ENCODE results near the gene GNAQ. TPM values are rescaled to one million over a fixed set of nuclear protein-coding genes. Genes with fewer than 3 reads are reported as not detected.

GNAQ gene
- total RNA-seq, 1 donor from 2014 or later, result 46.9 TPM

- peaks cover 46% of the 10 kb centered on the region for H3K4me1 Mint-ChIP-seq
- no peak overlapping the region for H3K4me3 Mint-ChIP-seq
- no peaks in the 10 kb centered on the region for H3K9me3 Mint-ChIP-seq
- DNase-seq (ENCODE audit: low spot score in 2 of 2, unreplicated experiment in 2 of 2), result no peak
- peaks cover 3% of the 10 kb centered on the region for H3K36me3 Mint-ChIP-seq
- H3K27ac Mint-ChIP-seq, result no peak overlapping the region
- no peaks in the 10 kb centered on the region for H3K27me3 Mint-ChIP-seq (ENCODE audit: low read depth)
- TF ChIP-seq CTCF (IDR thresholded peaks at IDR 0.05; ENCODE audit: unreplicated experiment), result no peak
Measured at GRCh38 chr9:77956555-77956954, 75.1 kb downstream of the GNAQ start.

GRCh38 chr9:77954666-77955015 lies 77.0 kb downstream of the GNAQ start:
- Mint-ChIP-seq H3K4me1 (peaks cover 39% of the 10 kb centered on the region), H3K27ac (peak overlapping the region; percentile 19), H3K9me3 (no peaks in the 10 kb centered on the region), H3K36me3 (peaks cover 3% of the 10 kb centered on the region), H3K4me3 (no peak overlapping the region), H3K27me3 (ENCODE audit: low read depth) (no peaks in the 10 kb centered on the region)
- no peak for TF ChIP-seq CTCF (IDR thresholded peaks at IDR 0.05; ENCODE audit: unreplicated experiment)
- no peak for DNase-seq (ENCODE audit: low spot score in 2 of 2, unreplicated experiment in 2 of 2)

- no peak overlapping the region for H3K4me3 Mint-ChIP-seq
- H3K9me3 Mint-ChIP-seq, result no peaks in the 10 kb centered on the region
- no peak for TF ChIP-seq CTCF (IDR thresholded peaks at IDR 0.05; ENCODE audit: unreplicated experiment)
- H3K27me3 Mint-ChIP-seq (ENCODE audit: low read depth), result no peaks in the 10 kb centered on the region
- DNase-seq (ENCODE audit: low spot score in 2 of 2, unreplicated experiment in 2 of 2), result no peak
- peak overlapping the region; percentile 38 for H3K27ac Mint-ChIP-seq
- peaks cover 3% of the 10 kb centered on the region for H3K36me3 Mint-ChIP-seq
- H3K4me1 Mint-ChIP-seq, result peaks cover 39% of the 10 kb centered on the region
Measured at GRCh38 chr9:77954013-77954665, 77.5 kb downstream of the GNAQ start.

GRCh38 chr9:77953590-77953989 lies 78.0 kb downstream of the GNAQ start:
- no peak for TF ChIP-seq CTCF (IDR thresholded peaks at IDR 0.05; ENCODE audit: unreplicated experiment)
- H3K4me1 Mint-ChIP-seq, result peaks cover 41% of the 10 kb centered on the region

GRCh38 chr9:77952635-77953328 lies 78.8 kb downstream of the GNAQ start:
- no peak overlapping the region for H3K4me3 Mint-ChIP-seq
- H3K27me3 Mint-ChIP-seq (ENCODE audit: low read depth), result no peaks in the 10 kb centered on the region
- H3K27ac Mint-ChIP-seq, result peak overlapping the region; percentile 67
- H3K36me3 Mint-ChIP-seq, result peaks cover 3% of the 10 kb centered on the region
- H3K4me1 Mint-ChIP-seq, result peaks cover 37% of the 10 kb centered on the region
- DNase-seq (ENCODE audit: low spot score in 2 of 2, unreplicated experiment in 2 of 2), result no peak
- no peak for TF ChIP-seq CTCF (IDR thresholded peaks at IDR 0.05; ENCODE audit: unreplicated experiment)
- H3K9me3 Mint-ChIP-seq, result no peaks in the 10 kb centered on the region

More at GRCh38 chr9:77953590-77953989, 78.0 kb downstream of the GNAQ start:
- no peaks in the 10 kb centered on the region for H3K27me3 Mint-ChIP-seq (ENCODE audit: low read depth)
- no peak overlapping the region for H3K4me3 Mint-ChIP-seq
- H3K36me3 Mint-ChIP-seq, result peaks cover 3% of the 10 kb centered on the region
- no peaks in the 10 kb centered on the region for H3K9me3 Mint-ChIP-seq
- peak overlapping the region; percentile 38 for H3K27ac Mint-ChIP-seq
- DNase-seq (ENCODE audit: low spot score in 2 of 2, unreplicated experiment in 2 of 2), result no peak
